ENCODE data around the gene ANO2. TPM values are rescaled to one million over a fixed set of nuclear protein-coding genes. Genes with fewer than 3 reads are reported as not detected.

The ANO2 gene
- total and polyA plus RNA-seq, 2 donors (not counting 3 experiments of a cell fraction or from before 2014, with no cell fraction given), result 15.4 to 65.0 TPM

DNA sequence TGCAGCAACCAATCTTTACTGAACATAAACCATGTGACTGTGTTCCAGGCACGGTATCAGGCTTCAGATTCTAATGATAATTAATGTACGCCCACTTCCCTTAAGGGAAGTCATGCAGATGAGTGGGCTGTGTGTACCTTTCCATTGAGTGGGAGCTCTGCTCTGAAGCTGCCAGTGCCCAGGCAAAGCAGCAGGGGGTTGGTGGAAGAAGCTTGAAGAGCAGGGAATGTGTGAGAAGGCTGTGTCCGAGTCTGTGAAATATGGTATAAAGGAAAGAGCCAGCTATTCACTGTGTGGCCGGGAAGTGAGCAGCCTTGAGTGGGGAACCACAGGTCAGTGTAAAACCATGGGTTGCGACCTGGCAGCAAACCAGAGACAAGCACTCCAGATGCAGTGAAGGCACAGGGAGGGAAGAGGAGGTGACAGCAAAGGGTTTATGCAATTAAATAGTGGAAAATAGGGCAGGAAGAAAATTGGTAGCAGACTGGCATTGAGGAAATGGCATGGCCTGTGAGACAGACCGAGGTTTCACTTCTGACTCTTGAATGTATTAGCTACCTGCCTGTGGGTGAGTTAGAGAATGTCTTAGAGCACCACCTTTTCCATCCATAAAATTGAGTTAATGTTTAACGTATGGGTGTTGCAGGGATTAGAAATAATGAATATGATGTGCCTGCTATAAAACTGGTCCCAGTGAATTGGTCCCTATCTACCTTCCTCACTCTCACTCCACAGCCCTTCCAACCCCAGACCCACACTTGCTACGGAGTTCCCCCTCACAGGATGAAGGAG is 396.7 kb downstream of the ANO2 start:
- H3K27me3 ChIP-seq (ENCODE audit: control insufficient read depth in 2 of 2, insufficient read depth in 2 of 2, low read length in 2 of 2), result peaks cover 0 to 6% of the 10 kb centered on the region in 2 experiments
- H3K9me1 ChIP-seq (replicated peaks; ENCODE audit: control insufficient read depth, extremely low read depth, insufficient read depth, low read length), result no peaks in the 10 kb centered on the region
- intact Hi-C loops (cut with micrococcal nuclease) (no loop called here), dilution Hi-C loops (cut with MboI; ENCODE audit: extremely low pct_ligation_motif_present, low sequenced_read_pairs) (no loop called here)
- FAIRE-seq (no peak), DNase-seq (ENCODE audit: low read depth, low spot score) (peak; percentile 10)
- no peaks in the 10 kb centered on the region for H3K4me1 ChIP-seq (ENCODE audit: control insufficient read depth, extremely low read depth, insufficient read depth, low read length)
- H3K9ac ChIP-seq (replicated peaks; ENCODE audit: extremely low read depth, insufficient read depth, low read length), result no peak overlapping the region
- no peaks in the 10 kb centered on the region for H3K79me2 ChIP-seq (ENCODE audit: control insufficient read depth, insufficient read depth, low read length)
- no peak overlapping the region for H2AFZ ChIP-seq (ENCODE audit: low read depth, low read length)
- ChIA-PET CTCF (interaction anchor here (1.0 kb wide), 1 partner anchor 37 kb away, joined by 3 read pairs; no protein-coding TSS in a partner anchor), POLR2A (no interaction called here)
- H3K27ac ChIP-seq (ENCODE audit: insufficient read depth, low read depth, low read length), result no peak overlapping the region
- no peak overlapping the region for H3K4me2 ChIP-seq (ENCODE audit: insufficient read depth, low read length)
- TF ChIP-seq EZH2 (IDR thresholded peaks at IDR 0.05; ENCODE audit: borderline replicate concordance, low read depth, low read length, severe bottlenecking) (no peak), FOS (IDR thresholded peaks at IDR 0.05; ENCODE audit: borderline replicate concordance, insufficient read depth, low read length) (no peak), GATA2 (IDR thresholded peaks at IDR 0.05; ENCODE audit: insufficient read depth, insufficient read length, low read depth, low read length) (no peak), POLR2AphosphoS5 (IDR thresholded peaks at IDR 0.05; ENCODE audit: insufficient read depth, low read depth, low read length) (no peak), JUN (IDR thresholded peaks at IDR 0.05; ENCODE audit: borderline replicate concordance, insufficient read depth, insufficient read length, low read depth) (no peak)
- TF ChIP-seq, protein P1, sequence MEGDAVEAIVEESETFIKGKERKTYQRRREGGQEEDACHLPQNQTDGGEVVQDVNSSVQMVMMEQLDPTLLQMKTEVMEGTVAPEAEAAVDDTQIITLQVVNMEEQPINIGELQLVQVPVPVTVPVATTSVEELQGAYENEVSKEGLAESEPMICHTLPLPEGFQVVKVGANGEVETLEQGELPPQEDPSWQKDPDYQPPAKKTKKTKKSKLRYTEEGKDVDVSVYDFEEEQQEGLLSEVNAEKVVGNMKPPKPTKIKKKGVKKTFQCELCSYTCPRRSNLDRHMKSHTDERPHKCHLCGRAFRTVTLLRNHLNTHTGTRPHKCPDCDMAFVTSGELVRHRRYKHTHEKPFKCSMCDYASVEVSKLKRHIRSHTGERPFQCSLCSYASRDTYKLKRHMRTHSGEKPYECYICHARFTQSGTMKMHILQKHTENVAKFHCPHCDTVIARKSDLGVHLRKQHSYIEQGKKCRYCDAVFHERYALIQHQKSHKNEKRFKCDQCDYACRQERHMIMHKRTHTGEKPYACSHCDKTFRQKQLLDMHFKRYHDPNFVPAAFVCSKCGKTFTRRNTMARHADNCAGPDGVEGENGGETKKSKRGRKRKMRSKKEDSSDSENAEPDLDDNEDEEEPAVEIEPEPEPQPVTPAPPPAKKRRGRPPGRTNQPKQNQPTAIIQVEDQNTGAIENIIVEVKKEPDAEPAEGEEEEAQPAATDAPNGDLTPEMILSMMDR (IDR thresholded peaks at IDR 0.05; ENCODE audit: extremely low read depth in 1 of 2, insufficient read depth in 1 of 2, low read depth in 1 of 2, low read length in 2 of 2), result no peak
- TF ChIP-seq, protein P2, sequence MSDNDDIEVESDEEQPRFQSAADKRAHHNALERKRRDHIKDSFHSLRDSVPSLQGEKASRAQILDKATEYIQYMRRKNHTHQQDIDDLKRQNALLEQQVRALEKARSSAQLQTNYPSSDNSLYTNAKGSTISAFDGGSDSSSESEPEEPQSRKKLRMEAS (IDR thresholded peaks at IDR 0.05; ENCODE audit: insufficient read depth, insufficient read length), result no peak
- BruUV-seq (replicated peaks), result no TSS peak
- H3K36me3 ChIP-seq (ENCODE audit: control insufficient read depth in 2 of 2, extremely low read depth in 1 of 2, insufficient read depth in 2 of 2, low read length in 2 of 2), result no peaks in the 10 kb centered on the region
- no peak overlapping the region for H3K4me3 ChIP-seq (replicated peaks in 1 of 3; ENCODE audit: insufficient read depth in 1 of 3, low read depth in 1 of 3, low read length in 3 of 3)
- no peaks in the 10 kb centered on the region for H4K20me1 ChIP-seq (replicated peaks; ENCODE audit: control insufficient read depth, extremely low read depth, insufficient read depth, low read length)
- no peaks in the 10 kb centered on the region for H3K9me3 ChIP-seq (replicated peaks; ENCODE audit: control insufficient read depth, insufficient read depth, low read length)
